HFF-Myc (cell line): ENCODE measurements around the gene CEACAM6.
"Not testable (repeated sequence)": the region's sequence is repeated elsewhere in the genome, so short reads cannot be mapped to it uniquely, and the experiment has no call there.

Experiments
- DNase-seq: peaks from one replicate; pipeline ENCODE4 v3.0.0-alpha.2; 2011; ENCODE audit warnings: low read depth; ENCODE audit errors: extremely low read depth
- H3K4me3 ChIP-seq: replicated peaks from 2 replicates; pipeline ENCODE4 v1.5.1; 2011; ENCODE audit warnings: low read depth, mild to moderate bottlenecking, control low read depth, low read length
- TF ChIP-seq, protein P1 (sequence below): IDR thresholded peaks from 2 replicates; pipeline ENCODE4 v1.5.1; 2012; ENCODE audit warnings: mild to moderate bottlenecking, low read depth, low read length, control low read depth; ENCODE audit errors: missing control alignments

The CEACAM6 gene

DNA sequence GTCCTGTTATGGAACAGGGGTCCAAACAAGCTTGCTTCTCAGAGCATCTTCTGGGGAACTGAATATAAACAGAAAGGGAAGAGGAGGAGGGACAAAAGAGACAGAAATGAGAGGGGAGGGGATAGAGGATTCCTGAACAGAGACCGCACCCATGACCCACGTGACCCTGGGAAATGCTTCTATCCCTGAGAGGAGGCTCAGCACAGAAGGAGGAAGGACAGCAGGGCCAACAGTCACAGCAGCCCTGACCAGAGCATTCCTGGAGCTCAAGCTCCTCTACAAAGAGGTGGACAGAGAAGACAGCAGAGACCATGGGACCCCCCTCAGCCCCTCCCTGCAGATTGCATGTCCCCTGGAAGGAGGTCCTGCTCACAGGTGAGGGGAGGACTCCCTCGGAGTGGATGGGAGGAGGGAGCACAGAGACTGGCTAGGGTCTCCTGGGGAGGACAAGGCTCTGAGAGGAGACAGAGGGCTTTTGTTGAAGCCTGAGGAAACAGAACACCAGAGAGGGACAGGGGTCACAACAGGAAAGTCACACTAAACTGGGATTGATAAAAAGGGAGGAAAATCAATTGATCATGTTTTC, at the start of gene CEACAM6:
Gene CEACAM6, plus strand, starts transcription at position 203 of the 586 bp plus-strand sequence. Its CDS starts 109 bp downstream, at position 312.
- H3K4me3 ChIP-seq: no peak within 1 kb of the TSS
- TF ChIP-seq, protein P1, sequence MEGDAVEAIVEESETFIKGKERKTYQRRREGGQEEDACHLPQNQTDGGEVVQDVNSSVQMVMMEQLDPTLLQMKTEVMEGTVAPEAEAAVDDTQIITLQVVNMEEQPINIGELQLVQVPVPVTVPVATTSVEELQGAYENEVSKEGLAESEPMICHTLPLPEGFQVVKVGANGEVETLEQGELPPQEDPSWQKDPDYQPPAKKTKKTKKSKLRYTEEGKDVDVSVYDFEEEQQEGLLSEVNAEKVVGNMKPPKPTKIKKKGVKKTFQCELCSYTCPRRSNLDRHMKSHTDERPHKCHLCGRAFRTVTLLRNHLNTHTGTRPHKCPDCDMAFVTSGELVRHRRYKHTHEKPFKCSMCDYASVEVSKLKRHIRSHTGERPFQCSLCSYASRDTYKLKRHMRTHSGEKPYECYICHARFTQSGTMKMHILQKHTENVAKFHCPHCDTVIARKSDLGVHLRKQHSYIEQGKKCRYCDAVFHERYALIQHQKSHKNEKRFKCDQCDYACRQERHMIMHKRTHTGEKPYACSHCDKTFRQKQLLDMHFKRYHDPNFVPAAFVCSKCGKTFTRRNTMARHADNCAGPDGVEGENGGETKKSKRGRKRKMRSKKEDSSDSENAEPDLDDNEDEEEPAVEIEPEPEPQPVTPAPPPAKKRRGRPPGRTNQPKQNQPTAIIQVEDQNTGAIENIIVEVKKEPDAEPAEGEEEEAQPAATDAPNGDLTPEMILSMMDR: no peak
- DNase-seq: no peak

DNA sequence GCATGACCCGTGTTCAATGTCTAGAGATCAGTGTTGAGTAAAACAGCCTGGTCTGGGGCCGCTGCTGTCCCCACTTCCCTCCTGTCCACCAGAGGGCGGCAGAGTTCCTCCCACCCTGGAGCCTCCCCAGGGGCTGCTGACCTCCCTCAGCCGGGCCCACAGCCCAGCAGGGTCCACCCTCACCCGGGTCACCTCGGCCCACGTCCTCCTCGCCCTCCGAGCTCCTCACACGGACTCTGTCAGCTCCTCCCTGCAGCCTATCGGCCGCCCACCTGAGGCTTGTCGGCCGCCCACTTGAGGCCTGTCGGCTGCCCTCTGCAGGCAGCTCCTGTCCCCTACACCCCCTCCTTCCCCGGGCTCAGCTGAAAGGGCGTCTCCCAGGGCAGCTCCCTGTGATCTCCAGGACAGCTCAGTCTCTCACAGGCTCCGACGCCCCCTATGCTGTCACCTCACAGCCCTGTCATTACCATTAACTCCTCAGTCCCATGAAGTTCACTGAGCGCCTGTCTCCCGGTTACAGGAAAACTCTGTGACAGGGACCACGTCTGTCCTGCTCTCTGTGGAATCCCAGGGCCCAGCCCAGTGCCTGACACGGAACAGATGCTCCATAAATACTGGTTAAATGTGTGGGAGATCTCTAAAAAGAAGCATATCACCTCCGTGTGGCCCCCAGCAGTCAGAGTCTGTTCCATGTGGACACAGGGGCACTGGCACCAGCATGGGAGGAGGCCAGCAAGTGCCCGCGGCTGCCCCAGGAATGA, 48.4 kb upstream of the CEACAM6 start:
- H3K4me3 ChIP-seq: no peak overlapping the region
- TF ChIP-seq, protein P1: peak; percentile 87
- no peak for DNase-seq

DNA sequence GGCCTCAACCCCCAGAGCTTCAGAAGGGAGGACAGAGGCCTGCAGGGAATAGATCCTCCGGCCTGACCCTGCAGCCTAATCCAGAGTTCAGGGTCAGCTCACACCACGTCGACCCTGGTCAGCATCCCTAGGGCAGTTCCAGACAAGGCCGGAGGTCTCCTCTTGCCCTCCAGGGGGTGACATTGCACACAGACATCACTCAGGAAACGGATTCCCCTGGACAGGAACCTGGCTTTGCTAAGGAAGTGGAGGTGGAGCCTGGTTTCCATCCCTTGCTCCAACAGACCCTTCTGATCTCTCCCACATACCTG, 47.9 kb upstream of the CEACAM6 start:
- TF ChIP-seq, protein P1: no peak
- DNase-seq: no peak
- no peak overlapping the region for H3K4me3 ChIP-seq

DNA sequence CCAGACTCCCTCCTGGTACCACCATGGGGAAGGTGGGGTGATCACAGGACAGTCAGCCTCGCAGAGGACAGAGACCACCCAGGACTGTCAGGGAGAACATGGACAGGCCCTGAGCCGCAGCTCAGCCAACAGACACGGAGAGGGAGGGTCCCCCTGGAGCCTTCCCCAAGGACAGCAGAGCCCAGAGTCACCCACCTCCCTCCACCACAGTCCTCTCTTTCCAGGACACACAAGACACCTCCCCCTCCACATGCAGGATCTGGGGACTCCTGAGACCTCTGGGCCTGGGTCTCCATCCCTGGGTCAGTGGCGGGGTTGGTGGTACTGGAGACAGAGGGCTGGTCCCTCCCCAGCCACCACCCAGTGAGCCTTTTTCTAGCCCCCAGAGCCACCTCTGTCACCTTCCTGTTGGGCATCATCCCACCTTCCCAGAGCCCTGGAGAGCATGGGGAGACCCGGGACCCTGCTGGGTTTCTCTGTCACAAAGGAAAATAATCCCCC, 47.4 kb upstream of the CEACAM6 start:
- no peak for DNase-seq
- H3K4me3 ChIP-seq: no peak overlapping the region
- TF ChIP-seq, protein P1: no peak

DNA sequence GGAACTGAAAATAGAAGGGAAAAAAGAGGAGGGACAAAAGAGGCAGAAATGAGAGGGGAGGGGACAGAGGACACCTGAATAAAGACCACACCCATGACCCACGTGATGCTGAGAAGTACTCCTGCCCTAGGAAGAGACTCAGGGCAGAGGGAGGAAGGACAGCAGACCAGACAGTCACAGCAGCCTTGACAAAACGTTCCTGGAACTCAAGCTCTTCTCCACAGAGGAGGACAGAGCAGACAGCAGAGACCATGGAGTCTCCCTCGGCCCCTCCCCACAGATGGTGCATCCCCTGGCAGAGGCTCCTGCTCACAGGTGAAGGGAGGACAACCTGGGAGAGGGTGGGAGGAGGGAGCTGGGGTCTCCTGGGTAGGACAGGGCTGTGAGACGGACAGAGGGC, 46.8 kb upstream of the CEACAM6 start, which contains the start of gene CEACAM5:
Gene CEACAM5, plus strand, starts transcription at position 146 of the 400 bp plus-strand sequence. Its CDS starts 106 bp downstream, at position 252.
- H3K4me3 ChIP-seq: no peak within 1 kb of the TSS
- TF ChIP-seq, protein P1: no peak
- DNase-seq: no peak

DNA sequence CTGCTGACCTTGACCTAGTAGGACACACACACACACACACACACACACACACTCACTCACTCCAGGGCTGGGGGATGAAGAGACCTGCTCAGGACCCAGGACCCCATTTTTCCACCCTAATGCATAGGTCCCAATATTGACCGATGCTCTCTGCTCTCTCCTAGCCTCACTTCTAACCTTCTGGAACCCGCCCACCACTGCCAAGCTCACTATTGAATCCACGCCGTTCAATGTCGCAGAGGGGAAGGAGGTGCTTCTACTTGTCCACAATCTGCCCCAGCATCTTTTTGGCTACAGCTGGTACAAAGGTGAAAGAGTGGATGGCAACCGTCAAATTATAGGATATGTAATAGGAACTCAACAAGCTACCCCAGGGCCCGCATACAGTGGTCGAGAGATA, 45.8 kb upstream of the CEACAM6 start:
- H3K4me3 ChIP-seq, DNase-seq: not testable (repeated sequence)

DNA sequence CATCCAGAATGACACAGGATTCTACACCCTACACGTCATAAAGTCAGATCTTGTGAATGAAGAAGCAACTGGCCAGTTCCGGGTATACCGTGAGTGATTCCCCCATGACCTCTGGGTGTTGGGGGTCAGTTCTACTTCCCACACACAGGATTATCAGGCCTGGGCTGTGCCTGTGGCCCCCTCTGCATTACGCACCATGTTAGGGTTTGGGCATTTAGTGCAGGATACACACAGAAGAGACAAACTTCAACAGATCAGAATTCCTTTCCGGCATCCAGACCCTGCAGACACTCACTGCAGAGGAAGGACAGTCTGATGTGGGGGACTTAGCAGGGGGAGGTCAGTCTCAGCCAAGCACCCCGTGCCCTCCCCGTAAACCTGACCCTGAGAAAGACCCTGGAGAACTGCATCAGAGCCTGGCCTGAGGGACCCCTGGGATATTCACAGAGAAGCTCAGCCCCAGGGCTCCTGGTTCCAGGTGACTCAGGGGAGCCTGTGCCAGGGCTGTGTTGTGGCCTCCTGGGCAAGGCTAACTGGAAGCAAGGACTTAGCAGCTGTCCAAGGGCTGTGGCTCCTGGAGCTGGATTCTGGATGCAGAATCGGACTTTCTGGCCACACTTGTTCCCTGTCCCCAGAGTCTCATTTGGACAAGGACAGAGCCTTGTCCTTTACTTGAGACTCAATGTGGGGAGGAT, 45.2 kb upstream of the CEACAM6 start:
- TF ChIP-seq, protein P1: no peak
- H3K4me3 ChIP-seq: no peak overlapping the region

More for the DNA sequence above, 45.2 kb upstream of the CEACAM6 start:
- DNase-seq: no peak
